Measurements from ENCODE around the gene TBC1D13.
"Not testable (repeated sequence)": the region's sequence is repeated elsewhere in the genome, so short reads cannot be mapped to it uniquely, and the experiment has no call there.

TBC1D13 gene, protein sequence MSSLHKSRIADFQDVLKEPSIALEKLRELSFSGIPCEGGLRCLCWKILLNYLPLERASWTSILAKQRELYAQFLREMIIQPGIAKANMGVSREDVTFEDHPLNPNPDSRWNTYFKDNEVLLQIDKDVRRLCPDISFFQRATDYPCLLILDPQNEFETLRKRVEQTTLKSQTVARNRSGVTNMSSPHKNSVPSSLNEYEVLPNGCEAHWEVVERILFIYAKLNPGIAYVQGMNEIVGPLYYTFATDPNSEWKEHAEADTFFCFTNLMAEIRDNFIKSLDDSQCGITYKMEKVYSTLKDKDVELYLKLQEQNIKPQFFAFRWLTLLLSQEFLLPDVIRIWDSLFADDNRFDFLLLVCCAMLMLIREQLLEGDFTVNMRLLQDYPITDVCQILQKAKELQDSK

DNA sequence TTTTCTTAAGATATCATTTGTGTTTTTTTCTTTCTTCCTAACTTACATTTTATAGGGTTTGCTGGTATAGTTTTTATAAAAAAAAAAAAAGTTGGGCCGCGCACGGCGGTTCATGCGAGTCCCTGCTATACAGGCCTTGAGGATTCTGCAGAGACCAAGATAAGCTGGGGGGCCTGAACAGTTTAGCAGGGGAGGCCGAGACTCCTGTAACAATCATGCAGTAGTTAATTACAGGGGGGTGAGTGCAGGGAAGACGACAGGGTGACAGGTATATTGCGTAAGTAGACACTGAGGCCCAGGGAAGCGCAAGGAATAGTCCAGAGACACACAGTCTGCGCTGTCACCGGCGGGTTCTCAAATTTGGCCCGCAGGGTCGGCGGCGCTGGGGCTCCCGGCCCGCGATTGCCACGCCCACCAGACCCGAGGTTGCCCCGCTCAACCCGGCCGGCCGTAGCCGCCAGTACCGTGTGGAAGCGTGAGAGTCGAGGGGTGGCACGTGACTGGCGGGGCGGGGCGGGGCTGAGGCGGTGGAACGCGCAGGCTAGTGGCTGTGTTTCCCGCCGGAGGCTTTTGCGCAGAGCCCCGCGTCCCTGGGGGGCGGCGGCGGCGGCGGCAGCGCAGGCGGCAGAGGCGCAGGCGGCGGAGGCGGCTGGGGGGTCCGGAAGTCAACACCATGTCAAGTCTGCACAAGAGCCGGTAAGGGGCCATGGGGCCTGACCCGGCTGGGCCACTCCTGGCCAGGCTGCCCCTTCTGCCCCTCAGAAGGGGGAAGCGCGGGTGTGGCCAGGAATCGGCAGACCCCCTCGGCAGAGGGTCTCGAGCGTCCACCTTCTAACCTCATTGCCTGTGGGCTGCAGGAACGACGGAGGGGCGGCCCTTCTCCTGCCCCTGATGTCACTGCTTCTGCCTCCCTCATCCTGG lies at the start of gene TBC1D13:
TSS of gene TBC1D13 (plus strand) at position 573 of the 921 bp plus-strand sequence. CDS start at position 674, 101 bp downstream.
- peak; percentile 86 for DNase-seq (ENCODE audit: low read depth)

DNA sequence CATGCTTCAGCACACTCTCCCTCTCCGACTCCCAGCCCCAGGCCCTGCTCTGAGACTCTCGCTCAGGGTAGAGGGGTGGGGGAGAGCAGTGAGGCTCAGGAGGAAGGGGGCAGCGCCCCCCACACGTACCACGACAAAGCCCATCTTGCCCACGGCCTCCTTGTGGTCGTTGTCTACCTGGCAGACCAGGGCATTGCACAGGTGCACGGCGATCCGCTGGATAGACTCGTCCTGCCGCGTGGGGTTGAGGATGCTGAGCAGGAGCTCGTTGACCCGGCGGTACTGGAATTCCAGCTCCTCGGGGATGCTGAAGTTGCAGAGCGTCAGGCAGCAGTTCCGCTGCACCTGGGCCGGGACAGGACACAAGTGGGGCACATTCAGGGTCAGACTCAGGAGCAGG lies 44.7 kb upstream of the TBC1D13 start:
- DNase-seq (ENCODE audit: low read depth), result no peak

DNA sequence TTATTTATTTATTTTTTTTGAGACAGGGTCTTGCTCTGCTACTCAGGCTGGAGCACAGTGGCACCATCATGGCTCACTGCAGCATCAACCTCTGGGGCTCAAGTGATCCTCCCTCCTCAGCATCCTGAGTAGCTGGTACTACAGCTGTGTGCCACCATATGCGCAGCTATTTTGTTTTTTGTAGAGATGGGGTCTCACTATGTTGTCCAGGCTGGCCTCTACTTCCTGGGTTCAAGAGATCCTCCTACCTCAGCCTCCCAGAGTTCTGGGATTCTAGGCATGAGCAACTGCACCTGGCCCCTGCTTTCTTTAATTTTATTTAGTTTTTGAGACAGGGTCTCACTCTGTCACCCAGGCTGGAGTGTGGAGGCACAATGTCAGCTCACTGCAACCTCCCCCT lies 43.6 kb upstream of the TBC1D13 start:
- no peak for DNase-seq (ENCODE audit: low read depth)

DNA sequence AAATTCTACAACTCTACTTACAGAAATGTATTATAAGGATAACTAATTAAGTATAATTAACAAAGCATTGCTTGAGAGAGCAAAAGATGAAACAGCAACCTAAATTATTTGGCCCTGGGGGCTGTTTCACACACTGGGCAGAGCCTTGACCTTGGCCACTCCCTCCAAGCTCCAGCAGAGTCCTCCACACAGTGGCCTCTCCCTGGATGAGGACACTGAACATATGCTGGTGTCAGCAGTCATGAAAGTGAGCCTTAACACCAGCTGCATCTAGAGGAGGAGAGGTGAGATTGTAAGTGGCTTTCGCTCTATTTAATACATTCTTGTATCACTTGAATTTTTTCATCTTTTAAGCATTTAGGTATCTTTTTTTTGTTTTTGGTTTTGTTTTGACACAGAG lies 39.8 kb upstream of the TBC1D13 start:
- no peak for DNase-seq (ENCODE audit: low read depth)

DNA sequence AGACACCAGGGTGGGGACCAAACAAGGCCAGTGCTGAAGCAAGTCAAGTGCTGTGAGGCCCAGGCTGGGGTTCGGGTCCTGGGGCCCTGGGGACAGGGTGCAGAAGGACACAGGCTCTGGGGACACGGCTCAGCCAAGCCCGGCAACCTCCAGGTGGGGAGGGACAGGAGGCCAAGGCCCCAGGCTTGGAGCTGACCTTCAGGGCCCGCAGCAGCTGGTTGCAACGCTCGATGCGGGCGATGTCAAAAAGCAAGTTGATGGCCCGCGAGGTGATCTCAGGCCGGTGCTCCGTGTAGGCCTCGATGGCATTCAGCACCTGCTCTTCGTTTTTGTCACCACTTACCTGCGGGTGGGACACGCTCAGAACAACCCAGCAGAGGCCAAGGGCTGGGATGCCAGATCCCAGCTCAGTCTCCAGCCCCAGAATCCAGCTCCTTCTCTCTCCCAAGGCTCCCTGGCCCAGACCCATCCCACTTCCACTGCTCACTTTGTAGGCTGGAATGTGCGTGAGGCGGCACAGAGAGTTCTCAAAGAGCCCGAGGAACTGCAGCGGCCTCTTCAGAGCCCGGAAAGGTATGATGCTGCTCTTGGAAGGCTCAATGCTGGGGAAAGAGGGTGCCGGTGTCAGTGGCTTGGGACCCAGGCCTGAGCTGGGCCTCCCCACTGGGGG lies 36.0 kb upstream of the TBC1D13 start:
- DNase-seq (ENCODE audit: low read depth), result no peak

DNA sequence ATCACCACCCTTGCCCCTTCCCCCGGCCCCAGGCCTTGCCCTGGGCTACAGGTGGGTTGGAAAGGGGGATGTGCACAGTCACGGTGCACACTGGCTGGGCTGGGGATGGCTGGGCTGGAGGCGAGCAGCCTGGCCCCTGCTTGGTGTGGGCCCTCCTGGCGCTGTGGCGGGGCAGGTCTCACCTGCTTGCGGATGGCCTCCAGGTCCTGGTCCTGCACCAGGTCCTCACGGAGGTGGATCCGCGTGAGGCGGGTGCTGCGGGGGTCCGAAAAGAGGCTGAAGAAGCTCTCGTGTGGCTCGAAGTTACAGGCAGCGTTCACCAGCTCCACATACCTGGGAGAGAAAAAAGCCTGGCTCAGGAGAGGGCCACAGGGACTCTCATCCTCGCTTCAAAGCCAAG lies 33.4 kb upstream of the TBC1D13 start:
- DNase-seq (ENCODE audit: low read depth), result no peak

DNA sequence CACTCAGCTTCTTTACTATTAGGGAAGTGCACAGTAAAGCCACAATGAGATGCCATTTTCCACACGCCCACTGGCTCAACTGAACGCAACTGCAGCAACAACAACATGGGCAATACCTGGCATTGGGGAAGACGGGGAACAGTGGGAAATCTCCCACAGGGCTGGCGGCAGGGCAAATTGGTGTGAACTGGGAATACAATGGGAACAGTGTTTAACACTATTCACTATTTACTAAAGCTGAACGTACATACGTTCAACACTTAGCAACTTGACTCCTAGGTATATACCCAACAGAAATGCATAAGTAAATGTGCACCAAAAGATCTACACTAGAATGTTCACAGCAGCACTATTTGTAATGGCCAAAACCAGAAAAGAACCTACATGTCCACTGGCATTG lies 29.5 kb upstream of the TBC1D13 start:
- DNase-seq (ENCODE audit: low read depth), result no peak

DNA sequence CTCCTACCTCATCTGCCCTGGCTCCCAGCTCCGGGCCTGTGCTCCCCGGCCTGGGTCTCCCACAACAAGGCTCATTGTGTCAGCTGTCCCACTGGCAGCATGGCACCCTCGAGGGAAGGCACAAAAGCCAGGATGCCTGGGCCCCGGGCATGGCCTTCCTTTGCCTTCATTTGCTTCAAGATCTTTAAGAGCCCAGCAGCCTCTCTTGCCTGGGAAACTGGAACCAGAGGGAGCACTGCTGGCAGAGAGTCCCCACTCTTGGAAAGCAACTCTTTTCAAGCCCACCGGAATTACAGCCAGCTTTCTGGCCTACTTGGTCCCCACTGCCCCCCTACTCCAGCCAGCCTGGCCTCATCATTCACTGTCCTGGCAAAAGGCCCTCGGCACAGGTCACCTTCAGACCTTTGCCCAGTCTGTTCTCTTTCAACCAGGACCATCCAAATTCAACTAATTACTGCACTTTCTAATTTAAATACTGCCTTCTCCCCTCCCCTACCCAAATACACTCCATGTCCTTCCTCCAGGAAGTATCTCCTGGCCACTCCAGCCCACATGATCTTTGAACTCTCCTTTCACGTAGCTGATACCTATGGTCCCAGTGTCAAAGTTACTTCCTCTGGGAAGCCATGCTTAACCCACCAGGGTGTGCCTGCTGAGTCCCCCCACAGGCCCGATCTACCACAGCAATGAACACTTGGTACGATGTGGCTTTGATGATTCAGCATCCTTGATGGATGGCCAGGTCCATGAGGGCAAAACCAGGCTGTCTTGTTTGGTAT lies 24.2 kb upstream of the TBC1D13 start:
- DNase-seq (ENCODE audit: low read depth), result no peak

DNA sequence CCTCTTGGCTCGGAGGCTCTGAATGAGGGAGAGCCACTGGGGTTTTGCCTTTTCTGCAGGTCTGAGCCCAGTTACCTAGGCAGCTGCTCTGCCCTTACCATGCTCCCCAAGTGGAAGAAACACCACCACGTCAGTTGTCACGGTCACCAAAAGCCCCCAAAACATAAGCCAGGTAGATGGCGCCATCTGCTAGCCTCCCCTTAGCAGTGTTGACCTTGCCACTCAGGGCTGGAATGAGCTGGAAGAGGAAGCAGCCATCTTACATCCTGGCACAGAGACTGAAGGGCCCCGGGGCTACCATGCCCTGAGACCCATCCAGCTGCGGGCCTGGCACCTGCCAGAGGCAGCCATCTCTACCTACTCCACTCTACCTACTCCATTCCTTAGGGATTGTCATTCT lies 22.7 kb upstream of the TBC1D13 start:
- no peak for DNase-seq (ENCODE audit: low read depth)

DNA sequence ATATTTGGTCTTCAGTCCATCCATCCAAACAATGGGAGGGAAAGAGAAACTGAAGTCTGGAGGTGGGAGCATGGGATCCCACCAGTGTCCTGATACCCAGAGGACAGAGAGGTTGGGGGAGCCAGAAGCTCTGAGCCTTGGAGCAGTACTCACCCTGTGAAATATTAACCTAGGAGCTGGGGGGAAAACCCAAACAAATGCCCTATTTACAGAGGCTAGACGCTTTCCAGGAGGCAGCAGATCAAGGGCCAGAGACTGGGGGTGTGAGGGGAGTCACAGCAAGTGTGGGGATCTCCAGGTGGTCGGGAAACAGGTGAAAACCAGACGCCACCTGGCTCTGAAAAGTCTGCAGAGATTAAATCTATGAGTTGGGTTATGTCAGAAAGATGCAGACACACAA lies 21.6 kb upstream of the TBC1D13 start:
- no peak for DNase-seq (ENCODE audit: low read depth)

DNA sequence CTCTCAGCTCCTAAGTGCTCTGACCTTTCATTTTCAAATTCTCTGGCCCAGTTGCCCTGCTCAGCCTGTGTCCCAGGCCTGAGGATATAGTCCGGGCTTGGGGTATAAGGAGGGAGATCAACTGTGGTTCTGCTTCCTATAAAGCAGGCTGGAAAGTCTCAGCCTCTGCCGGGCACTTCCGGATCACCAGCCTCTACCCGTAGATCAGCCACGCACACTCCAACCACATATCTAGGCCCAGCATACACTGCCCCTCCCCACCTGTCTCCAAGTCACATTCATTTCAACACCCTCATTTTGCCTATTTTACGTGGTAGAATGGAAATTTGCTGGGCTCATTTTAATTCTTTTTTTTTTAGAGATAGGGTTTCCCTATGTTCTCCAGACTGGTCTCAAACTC lies 18.4 kb upstream of the TBC1D13 start:
- DNase-seq (ENCODE audit: low read depth), result no peak

DNA sequence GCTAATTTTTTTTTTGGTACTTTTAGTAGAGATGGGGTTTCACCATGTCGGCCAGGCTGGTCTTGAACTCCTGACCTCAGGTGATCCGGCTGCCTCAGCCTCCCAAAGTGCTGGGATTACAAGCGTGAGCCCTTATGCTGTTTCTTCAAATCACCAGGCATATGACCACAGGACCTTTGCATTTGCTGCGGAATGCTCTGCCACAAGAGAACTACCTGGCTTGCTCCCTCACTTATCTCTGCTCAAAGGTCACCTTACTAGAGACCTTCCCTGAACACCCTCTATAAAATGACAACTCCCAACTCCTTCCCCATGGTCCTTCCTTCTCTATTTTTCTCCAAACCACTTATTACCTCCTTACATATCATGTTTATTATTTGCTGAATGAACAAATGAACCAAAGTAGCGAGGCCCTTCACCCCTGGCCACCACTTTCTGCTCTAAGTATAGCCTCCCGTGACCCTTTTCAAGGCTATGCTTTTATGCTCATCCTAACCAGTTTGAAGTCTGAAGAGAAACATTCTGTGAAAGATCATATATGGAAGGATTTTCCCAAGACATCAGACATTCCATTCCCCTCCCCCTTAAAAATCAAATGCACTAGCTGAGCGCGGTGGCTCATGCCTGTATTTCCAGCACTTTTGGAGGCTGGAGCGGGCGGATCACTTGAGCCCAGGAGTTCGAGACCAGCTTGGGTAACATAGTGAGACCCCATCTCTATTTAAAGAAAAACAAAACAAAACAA lies 16.6 kb upstream of the TBC1D13 start:
- no peak for DNase-seq (ENCODE audit: low read depth)

DNA sequence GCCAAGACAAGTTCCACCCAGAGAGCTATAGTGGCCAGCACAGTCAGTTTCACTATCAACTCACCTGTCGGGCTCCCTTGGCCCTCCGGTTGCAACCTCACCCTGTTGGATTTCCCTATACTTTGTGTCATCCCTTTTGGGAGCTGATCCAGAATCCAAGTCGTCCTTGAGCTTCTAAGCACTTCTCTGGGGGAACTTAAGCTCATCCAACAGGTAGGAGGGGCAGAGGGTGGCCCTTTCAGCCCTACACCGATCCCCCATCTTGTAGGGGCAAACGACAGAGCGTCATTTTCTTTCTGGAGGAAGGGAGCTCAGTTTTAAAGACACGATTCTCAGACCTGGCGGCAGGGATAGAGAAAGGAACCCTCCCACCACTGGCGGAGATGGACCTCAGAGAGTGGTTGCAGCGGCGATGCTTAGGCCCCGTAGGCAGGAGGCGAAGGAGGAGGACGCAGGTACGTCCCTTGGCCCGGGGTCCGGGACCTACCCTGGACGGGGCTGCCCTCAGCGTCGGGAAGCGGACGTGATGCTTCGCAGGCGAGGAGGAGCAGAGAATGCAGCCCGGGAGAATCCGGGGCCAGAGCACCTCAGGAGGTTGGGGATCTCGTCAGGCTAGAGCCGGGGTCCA lies 15.8 kb upstream of the TBC1D13 start:
- no peak for DNase-seq (ENCODE audit: low read depth)

DNA sequence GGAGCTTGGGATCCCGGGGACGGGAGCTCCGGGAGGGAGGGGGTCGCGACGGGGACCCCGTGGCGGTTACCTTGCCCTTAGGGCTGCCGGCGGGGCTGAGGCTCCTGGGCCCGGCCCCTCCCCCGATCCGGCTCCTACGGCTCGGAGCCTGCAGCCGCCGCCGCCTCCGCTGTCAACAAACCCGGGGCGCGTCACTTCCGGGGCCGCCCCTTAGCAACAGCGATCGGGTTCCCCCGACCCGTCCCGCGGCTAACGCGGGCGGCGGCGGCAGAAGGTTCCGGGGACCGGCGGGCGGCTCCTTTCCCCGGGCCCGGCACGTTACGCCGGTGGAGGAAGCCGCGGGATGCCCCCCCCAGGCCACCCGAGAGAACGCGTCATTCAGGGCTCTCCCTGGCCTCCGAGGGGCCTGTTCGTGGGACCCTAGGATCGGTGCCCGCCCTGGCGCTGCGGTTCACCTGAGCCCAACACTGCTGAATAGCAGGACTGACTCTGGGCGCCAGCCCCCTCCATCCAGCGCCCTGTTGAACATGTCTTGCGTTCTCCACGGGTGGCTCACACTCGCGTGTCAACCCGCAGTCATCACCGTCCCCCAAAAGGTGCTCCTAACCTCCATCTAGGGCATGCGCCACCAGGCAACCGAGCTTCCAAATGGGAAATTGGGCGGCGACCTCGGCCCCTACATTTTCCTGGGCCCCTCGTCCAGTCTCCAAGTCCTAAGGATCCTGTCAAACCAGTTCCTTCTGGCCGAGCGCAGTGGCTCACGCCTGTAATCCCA lies 15.1 kb upstream of the TBC1D13 start, which contains the start of gene ZER1:
TSS of gene ZER1 (minus strand) at position 183 of the 775 bp plus-strand sequence. CDS start 16,362 bp downstream, outside the sequence.
- DNase-seq (ENCODE audit: low read depth), result peak; percentile 93

DNA sequence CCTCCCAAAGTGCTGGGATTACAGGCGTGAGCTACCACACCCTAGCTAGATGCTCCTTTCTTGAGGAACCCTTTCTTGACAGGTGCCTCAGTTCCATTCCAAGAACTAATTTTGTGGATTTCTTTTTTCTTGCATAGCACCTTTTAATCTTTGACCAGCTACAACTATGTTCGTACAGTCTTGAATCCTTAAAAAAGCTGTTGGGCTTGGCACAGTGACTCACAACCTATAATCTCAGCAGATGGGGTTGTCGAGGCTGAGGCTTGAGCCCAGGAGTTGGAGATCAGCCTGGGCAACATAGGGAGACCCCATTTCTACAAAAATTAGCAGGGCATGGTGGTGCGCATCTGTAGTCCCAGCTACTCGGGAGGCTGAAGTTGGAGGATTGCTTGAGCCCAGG lies 14.0 kb upstream of the TBC1D13 start:
- DNase-seq (ENCODE audit: low read depth), result no peak

DNA sequence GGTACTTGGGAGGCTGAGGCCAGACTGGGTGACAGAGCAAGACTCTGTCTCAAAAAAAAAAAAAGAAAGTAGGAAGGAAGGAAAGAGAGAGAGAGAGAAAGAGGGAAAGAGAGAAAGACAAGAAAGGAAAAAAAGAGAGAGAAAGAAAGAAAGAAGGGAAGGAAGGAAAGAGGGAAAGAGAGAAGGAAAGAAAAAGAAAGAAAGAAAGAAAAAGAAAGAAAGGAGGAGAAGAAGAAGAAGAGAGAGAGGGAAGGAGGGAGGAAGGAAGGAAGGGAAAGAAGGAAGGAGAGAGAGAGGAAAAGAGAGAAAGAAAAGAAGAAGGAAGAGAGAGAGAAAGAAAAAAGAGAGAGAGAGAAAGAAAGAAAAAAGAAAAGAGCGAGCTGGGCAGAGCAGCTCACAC lies 12.2 kb upstream of the TBC1D13 start:
- no peak for DNase-seq (ENCODE audit: low read depth)

DNA sequence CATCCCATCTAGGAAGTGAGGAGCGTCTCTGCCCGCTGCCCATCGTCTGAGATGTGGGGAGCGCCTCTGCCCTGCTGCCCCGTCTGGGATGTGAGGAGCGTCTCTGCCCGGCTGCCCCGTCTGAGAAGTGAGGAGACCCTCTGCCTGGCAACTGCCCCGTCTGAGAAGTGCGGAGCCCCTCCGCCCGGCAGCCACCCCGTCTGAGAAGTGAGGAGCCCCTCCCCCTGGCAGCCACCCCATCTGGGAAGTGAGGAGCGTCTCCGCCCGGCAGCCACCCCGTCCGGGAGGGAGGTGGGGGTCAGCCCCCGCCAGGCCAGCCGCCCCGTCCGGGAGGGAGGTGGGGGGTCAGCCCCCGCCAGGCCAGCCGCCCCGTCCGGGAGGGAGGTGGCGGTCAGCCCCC lies 7.0 kb upstream of the TBC1D13 start:
- not testable (repeated sequence) for DNase-seq (ENCODE audit: low read depth)

DNA sequence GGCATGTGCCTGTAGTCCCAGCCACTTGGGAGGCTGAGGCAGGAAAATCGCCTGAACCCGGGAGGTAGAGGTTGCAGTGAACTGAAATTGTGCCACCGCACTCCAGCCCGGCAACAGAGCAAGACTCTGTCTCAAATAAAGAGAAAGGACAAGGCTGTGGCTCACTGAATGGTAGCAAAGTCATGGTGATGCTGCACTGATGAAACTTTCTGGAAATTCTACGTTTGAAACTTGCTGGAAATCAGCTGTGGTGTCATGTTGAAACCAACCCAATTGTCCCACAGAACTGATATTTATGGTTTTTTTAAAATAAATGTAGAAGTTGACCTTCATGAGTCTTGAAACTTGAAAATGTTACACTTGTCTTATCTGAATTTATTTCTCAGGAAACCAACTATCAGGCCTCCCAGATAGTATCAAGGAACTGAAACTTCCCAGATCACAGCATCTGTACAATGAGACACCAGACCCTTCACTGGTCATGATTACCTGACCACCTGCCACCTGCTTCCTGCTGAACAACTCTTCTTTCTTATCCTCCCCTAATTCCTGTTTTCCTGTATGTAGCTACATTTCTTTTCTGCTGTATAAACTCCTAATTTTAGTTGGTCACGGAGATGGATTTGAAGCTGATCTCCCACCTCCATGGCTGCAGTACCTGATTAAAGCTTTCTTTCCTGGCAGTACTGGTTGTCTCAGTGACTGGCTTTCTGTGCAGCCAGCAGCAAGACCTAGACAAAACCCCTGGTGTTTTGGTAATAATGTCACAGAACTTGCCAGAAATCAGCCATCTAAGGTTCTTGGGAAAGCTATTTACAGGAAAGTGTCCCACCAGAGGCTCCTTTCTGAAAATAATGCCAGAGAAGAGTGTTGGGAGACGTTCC lies 5.6 kb upstream of the TBC1D13 start:
- no peak for DNase-seq (ENCODE audit: low read depth)

DNA sequence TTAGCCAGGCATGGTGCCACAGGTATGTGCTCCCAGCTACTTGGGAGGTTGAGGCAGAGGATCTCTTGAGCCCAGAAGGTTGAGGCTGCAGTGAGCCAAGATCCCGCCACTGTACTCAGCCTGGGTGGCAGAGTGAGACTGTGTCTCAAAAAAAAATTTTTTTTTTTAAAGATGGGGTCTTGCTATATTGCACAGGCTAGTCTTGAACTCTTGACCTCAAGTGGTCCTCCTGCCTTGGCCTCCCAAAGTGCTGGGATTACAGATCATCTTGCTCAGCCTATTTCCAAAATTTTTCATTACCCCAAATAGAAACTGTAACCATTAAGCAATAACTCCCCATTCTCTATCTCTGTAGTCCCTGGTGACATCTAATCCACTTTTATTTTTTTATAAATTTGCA lies 4.4 kb upstream of the TBC1D13 start:
- DNase-seq (ENCODE audit: low read depth), result no peak

Measured in activated T-cell treated with anti-CD3 and anti-CD28 coated beads for 24 hours (primary cell).